HCT116 (cell line): ENCODE data around the gene SPTB. TPM values are rescaled to one million over a fixed set of nuclear protein-coding genes. Genes with fewer than 3 reads are reported as not detected.

Experiments
- ATAC-seq: fragments of 200-7000 bp; cut with Tn5 transposase; 2 replicates; pipeline ENCODE4 v1.9.1; 2020; ENCODE audit warnings: mild to moderate bottlenecking, moderate library complexity
- BruUV-seq: library from RNA; stranded (reverse); fragments of 400-500 nt; replicated peaks from 2 replicates; lab custom pipeline; 2021; lab: Mats Ljungman, UMichigan
- CTCF ChIA-PET: fragments of 300-600 bp; sonication (Branson Sonifier 250); formaldehyde crosslinking; loops from one replicate; lab custom pipeline; 2021; ENCODE audit warnings: antibody characterized with exemption; lab: Charles Lee
- POLR2A ChIA-PET: fragments of 300-600, 350-600 bp; sonication (Branson Sonifier 250); formaldehyde crosslinking; loops from one replicate; lab custom pipeline; 2021; ENCODE audit warnings: antibody characterized with exemption; lab: Charles Lee
- RAD21 ChIA-PET, 2 experiments: fragments of 300-600 bp; sonication (Branson Sonifier 250); formaldehyde crosslinking; loops; one replicate each; lab custom pipeline; 2023; ENCODE audit warnings: low total read pairs in 2 of 2; ENCODE audit not compliant: uncharacterized antibody in 2 of 2, unreplicated experiment in 2 of 2, low non-redundant PET in 1 of 2; lab: Charles Lee
- DNase-seq: peaks from one replicate; pipeline ENCODE4 v3.0.0-alpha.2; 2010; ENCODE audit warnings: low read depth, low spot score
- H2AFZ ChIP-seq: fragments of 200-600 bp; shearing (Covaris generic), sonication (generic); 2 replicates; pipeline ENCODE4 v1.6.1; 2017; ENCODE audit warnings: low read depth, mixed run types, mixed read lengths, antibody characterized with exemption, low read length; ENCODE audit not compliant: poor library complexity, severe bottlenecking
- H3K27ac ChIP-seq: 2 replicates; pipeline ENCODE4 v1.5.1; 2012; ENCODE audit warnings: low read depth, low read length
- H3K27me3 ChIP-seq: fragments of 200-600 bp; sonication (generic); 2 replicates; pipeline ENCODE4 v1.6.1; 2016; ENCODE audit warnings: mixed run types, low read length, mixed read lengths; ENCODE audit not compliant: insufficient read depth
- H3K36me3 ChIP-seq, 2 experiments: fragments of 200-500 bp in 1 of 2; fragments of 200-600 bp in 1 of 2; sonication (Bioruptor generic) in 1 of 2; sonication (generic) in 1 of 2; 2 replicates each; pipeline versions ENCODE4 v1.5.1 to v1.6.1; 2014 to 2016; ENCODE audit warnings: low read length in 2 of 2, inconsistent platforms in 1 of 2, mixed read lengths in 1 of 2, mixed run types in 1 of 2; ENCODE audit not compliant: insufficient read depth in 2 of 2, control insufficient read depth in 1 of 2
- H3K4me1 ChIP-seq, 2 experiments: fragments of 200-600 bp in 1 of 2; sonication (generic) in 1 of 2; 2 replicates each; pipeline versions ENCODE4 v1.5.1 to v1.6.1; 2012 to 2017; ENCODE audit warnings: low read length in 2 of 2, inconsistent platforms in 1 of 2, mild to moderate bottlenecking in 1 of 2, mixed read lengths in 1 of 2, mixed run types in 1 of 2, moderate library complexity in 1 of 2; ENCODE audit not compliant: insufficient read depth in 2 of 2, control insufficient read depth in 1 of 2
- H3K4me2 ChIP-seq: fragments of 200-600 bp; sonication (generic); 2 replicates; pipeline ENCODE4 v1.6.1; 2017; ENCODE audit warnings: mixed run types, low read length, mixed read lengths
- H3K4me3 ChIP-seq, 2 experiments: fragments of 200-600 bp in 1 of 2; sonication (generic) in 1 of 2; replicated peaks in 1 of 2; 2 replicates each; pipeline ENCODE4 v1.5.1; 2011 to 2016; ENCODE audit warnings: low read length in 2 of 2, control low read depth in 1 of 2, low read depth in 1 of 2, mild to moderate bottlenecking in 1 of 2, mixed read lengths in 1 of 2, mixed run types in 1 of 2
- H3K79me2 ChIP-seq: fragments of 200-600 bp; sonication (generic); 2 replicates; pipeline ENCODE4 v1.6.1; 2017; ENCODE audit warnings: mild to moderate bottlenecking, mixed run types, low read length, moderate library complexity, mixed read lengths; ENCODE audit not compliant: insufficient read depth
- H3K9ac ChIP-seq: fragments of 200-600 bp; sonication (generic); 2 replicates; pipeline ENCODE4 v1.6.1; 2016; ENCODE audit warnings: low read length, mixed read lengths
- H3K9me2 ChIP-seq: fragments of 200-600 bp; sonication (generic), shearing (Covaris generic); 2 replicates; pipeline ENCODE4 v1.6.1; 2017; ENCODE audit warnings: mixed run types, mild to moderate bottlenecking, moderate library complexity; ENCODE audit not compliant: insufficient read depth
- H3K9me3 ChIP-seq, 2 experiments: fragments of 200-500 bp in 1 of 2; fragments of 200-600 bp in 1 of 2; sonication (Bioruptor generic) in 1 of 2; sonication (generic) in 1 of 2; 2 replicates each; pipeline ENCODE4 v1.6.1; 2014 to 2017; ENCODE audit warnings: low read length in 2 of 2, mixed read lengths in 2 of 2, inconsistent platforms in 1 of 2, low read depth in 1 of 2, mild to moderate bottlenecking in 1 of 2, mixed run types in 1 of 2, moderate library complexity in 1 of 2; ENCODE audit not compliant: control insufficient read depth in 1 of 2, insufficient read depth in 1 of 2
- H4K20me1 ChIP-seq: fragments of 200-600 bp; sonication (generic), shearing (Covaris generic); 2 replicates; pipeline ENCODE4 v1.6.1; 2017; ENCODE audit warnings: mixed run types, mild to moderate bottlenecking, moderate library complexity; ENCODE audit not compliant: insufficient read depth
- CTCF ChIP-seq, 3 experiments: fragments of 200-600 bp in 1 of 3; sonication (generic) in 1 of 3; IDR thresholded peaks in 2 of 3; conservative IDR thresholded peaks in 1 of 3; 2 replicates each; pipeline ENCODE4 v1.5.1; 2012 to 2017; ENCODE audit warnings: low read depth in 2 of 3, low read length in 2 of 3, antibody characterized with exemption in 1 of 3, borderline replicate concordance in 1 of 3, control low read depth in 1 of 3, mild to moderate bottlenecking in 1 of 3, mixed read lengths in 1 of 3, mixed run types in 1 of 3, moderate library complexity in 1 of 3; ENCODE audit not compliant: insufficient read depth in 1 of 3
- EGR1 ChIP-seq: IDR thresholded peaks from 2 replicates; pipeline ENCODE4 v1.6.1; 2012; ENCODE audit warnings: low read depth
- EZH2 ChIP-seq: fragments of 200-600 bp; sonication (generic); IDR thresholded peaks from 2 replicates; pipeline ENCODE4 v1.6.1; 2017; ENCODE audit warnings: antibody characterized with exemption, mixed run types
- EZH2phosphoT487 ChIP-seq: fragments of 200-600 bp; IDR thresholded peaks from 2 replicates; pipeline ENCODE4 v1.6.1; 2018; ENCODE audit warnings: antibody characterized with exemption, borderline replicate concordance
- FOSL1 ChIP-seq: IDR thresholded peaks from 2 replicates; pipeline ENCODE4 v1.6.1; 2012; ENCODE audit warnings: low read depth
- MAX ChIP-seq: IDR thresholded peaks from 2 replicates; pipeline ENCODE4 v1.6.1; 2012
- POLR2A ChIP-seq: IDR thresholded peaks from 2 replicates; pipeline ENCODE4 v1.7.0; 2011; ENCODE audit warnings: borderline replicate concordance; ENCODE audit not compliant: insufficient read depth, insufficient read length; ENCODE audit errors: extremely low read depth
- POLR2AphosphoS5 ChIP-seq: IDR thresholded peaks from 2 replicates; pipeline ENCODE4 v1.6.1; 2011; ENCODE audit warnings: mild to moderate bottlenecking, low read depth, low read length, moderate library complexity
- RAD21 ChIP-seq: IDR thresholded peaks from 2 replicates; pipeline ENCODE4 v1.6.1; 2012; ENCODE audit warnings: low read depth, mild to moderate bottlenecking
- SIN3A ChIP-seq: IDR thresholded peaks from 2 replicates; pipeline ENCODE4 v1.6.1; 2012; ENCODE audit warnings: low read depth
- SP1 ChIP-seq: IDR thresholded peaks from 2 replicates; pipeline ENCODE4 v1.6.1; 2012; ENCODE audit warnings: low read depth
- SRF ChIP-seq: IDR thresholded peaks from 2 replicates; pipeline ENCODE4 v1.6.1; 2012; ENCODE audit warnings: low read depth
- TCF7L2 ChIP-seq: IDR thresholded peaks from 2 replicates; pipeline ENCODE4 v1.7.0; 2011; ENCODE audit warnings: borderline replicate concordance, inconsistent platforms; ENCODE audit not compliant: insufficient read depth, insufficient read length; ENCODE audit errors: extremely low read depth
- YY1 ChIP-seq: IDR thresholded peaks from 2 replicates; pipeline ENCODE4 v1.6.1; 2011; ENCODE audit warnings: low read length, low read depth, moderate library complexity, mild to moderate bottlenecking; ENCODE audit not compliant: insufficient replicate concordance; ENCODE audit errors: extremely low read depth
- ZNF274 ChIP-seq: fragments of 200-500 bp; sonication (Bioruptor generic); IDR thresholded peaks from 2 replicates; pipeline ENCODE4 v1.6.1; 2014; ENCODE audit warnings: mild to moderate bottlenecking, low read depth, low read length, inconsistent platforms
- intact Hi-C: fragments of 100-400 bp; cut with micrococcal nuclease; formaldehyde crosslinking; loops from 2 replicates; pipeline ENCODE4 v1.10.0; 2022
- total RNA-seq: library from RNA; stranded (reverse); gene quantifications from one replicate; pipeline ENCODE4 v1.2.1, GENCODE V29; 2021; ENCODE audit not compliant: unreplicated experiment

SPTB gene
- total RNA-seq, 1 experiment from 2014 or later = 4.2 TPM

GRCh38 chr14:64758691-64759554 is 120.8 kb downstream of the SPTB start (continued):
- no peak for TF ChIP-seq ZNF274
- TF ChIP-seq RAD21 = no peak
- no peak for TF ChIP-seq SP1
- TF ChIP-seq EZH2phosphoT487 = no peak

DNA sequence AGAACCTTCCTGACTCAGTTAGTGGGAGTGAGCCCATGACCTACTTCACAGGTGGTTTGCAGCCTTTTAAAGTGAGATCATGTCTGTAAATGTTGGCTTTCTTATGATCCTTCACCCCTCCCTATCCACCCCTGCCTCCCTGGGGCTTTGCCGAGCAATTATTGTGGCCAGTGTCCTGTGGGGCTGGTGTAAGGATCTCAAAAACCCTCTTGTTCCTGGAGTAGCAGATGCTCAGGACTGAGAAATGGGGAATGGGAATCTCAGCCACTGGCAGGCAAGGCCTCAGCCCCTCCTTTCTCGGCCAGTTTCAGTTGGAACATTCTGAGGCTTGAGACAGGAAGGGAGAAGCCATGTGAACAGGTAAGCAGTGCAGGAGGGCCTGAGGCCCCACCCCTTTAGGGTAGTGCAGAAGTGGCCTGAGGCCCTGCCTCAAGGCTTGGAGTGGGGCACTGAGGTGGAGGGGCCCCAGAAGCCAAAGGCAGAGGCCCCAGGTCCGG is 121.6 kb downstream of the SPTB start:
- BruUV-seq = no TSS peak
- H3K36me3 ChIP-seq = no peaks in the 10 kb centered on the region
- H3K9ac ChIP-seq = no peak overlapping the region
- RAD21 ChIA-PET = no interaction called here
- POLR2A ChIA-PET = no interaction called here
- H3K4me2 ChIP-seq = peak overlapping the region; percentile 37
- no peak overlapping the region for H2AFZ ChIP-seq
- no peak overlapping the region for H3K27ac ChIP-seq
- intact Hi-C loops = no loop called here
- H3K4me1 ChIP-seq = peaks cover 42 to 50% of the 10 kb centered on the region in 2 experiments
- H3K9me2 ChIP-seq = no peaks in the 10 kb centered on the region
- H3K27me3 ChIP-seq = no peaks in the 10 kb centered on the region
- H3K4me3 ChIP-seq = no peak overlapping the region
- ATAC-seq = no peak
- H4K20me1 ChIP-seq = no peaks in the 10 kb centered on the region
- CTCF ChIA-PET = interaction anchor here (1.9 kb wide), 1 partner anchor 8 kb away, joined by 7 read pairs; no protein-coding TSS in a partner anchor
- 0 out of 2 replicates have a peak, but pooled peaks have one; percentile 22 for TF ChIP-seq MAX
- TF ChIP-seq SRF = no peak
- TF ChIP-seq, all 23 proteins: peak for 1
- DNase-seq = no peak
- no peaks in the 10 kb centered on the region for H3K79me2 ChIP-seq
- no peaks in the 10 kb centered on the region for H3K9me3 ChIP-seq

DNA sequence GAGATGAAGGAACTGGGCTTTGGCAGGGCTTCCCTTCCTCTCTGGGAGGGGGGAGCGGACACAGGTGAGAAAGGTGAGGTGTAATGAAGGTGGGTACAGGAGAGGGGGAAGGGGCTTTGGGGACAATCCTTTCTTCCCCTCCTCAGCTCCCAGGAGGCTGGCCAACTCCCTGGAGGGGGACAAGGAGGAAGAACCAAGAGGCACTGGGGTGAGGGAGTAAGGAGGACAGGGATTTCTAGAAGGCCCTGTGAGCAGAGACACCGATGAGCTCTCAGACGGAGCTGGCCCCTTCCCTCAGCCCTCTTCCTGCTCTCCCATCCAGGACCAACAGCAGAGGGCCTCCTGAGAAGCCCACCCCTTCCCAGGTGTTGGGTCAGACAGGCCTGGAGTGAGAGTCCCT is 122.1 kb downstream of the SPTB start:
- H3K9me2 ChIP-seq = no peaks in the 10 kb centered on the region
- ChIA-PET POLR2A (no interaction called here), RAD21 (no interaction called here), CTCF (no interaction called here)
- H3K4me1 ChIP-seq = peaks cover 40 to 45% of the 10 kb centered on the region in 2 experiments
- ATAC-seq = no peak
- intact Hi-C loops = no loop called here
- no peak overlapping the region for H3K27ac ChIP-seq
- H3K79me2 ChIP-seq = no peaks in the 10 kb centered on the region
- no peaks in the 10 kb centered on the region for H3K9me3 ChIP-seq
- no peaks in the 10 kb centered on the region for H3K36me3 ChIP-seq
- H3K9ac ChIP-seq = no peak overlapping the region
- no peak for DNase-seq
- H3K27me3 ChIP-seq = no peaks in the 10 kb centered on the region
- no peak overlapping the region for H2AFZ ChIP-seq
- BruUV-seq = no TSS peak
- no peak overlapping the region for H3K4me3 ChIP-seq
- H4K20me1 ChIP-seq = no peaks in the 10 kb centered on the region
- 0 out of 2 replicates have a peak overlapping the region, but pooled peaks have one; percentile 37 for H3K4me2 ChIP-seq
- TF ChIP-seq MAX = no peak
- no peak for TF ChIP-seq CTCF (IDR thresholded peaks at IDR 0.05 in 2 of 3, conservative IDR thresholded peaks at IDR 0.05 in 1 of 3; ENCODE audit: borderline replicate concordance in 1 of 3, insufficient read depth in 1 of 3, low read depth in 2 of 3, low read length in 2 of 3)
- no peak for TF ChIP-seq POLR2A
- TF ChIP-seq EZH2phosphoT487 = no peak
- no peak for TF ChIP-seq EGR1
- TF ChIP-seq EZH2 = no peak
- no peak for TF ChIP-seq POLR2AphosphoS5
- no peak for TF ChIP-seq SIN3A
- TF ChIP-seq TCF7L2 = no peak
- no peak for TF ChIP-seq FOSL1
- TF ChIP-seq YY1 = no peak
